HG03571 (cell line): ENCODE measurements around the gene MEI1.

ENCODE experiments used
- ATAC-seq: cut with Tn5 transposase; IDR thresholded peaks from one replicate; pipeline ENCODE4 v1.9.1; 2021; ENCODE audit not compliant: unreplicated experiment

The MEI1 gene

GRCh38 chr22:41838842-41839618 lies 139.7 kb downstream of the MEI1 start:
- ATAC-seq = no peak

GRCh38 chr22:41840216-41840615 lies 140.9 kb downstream of the MEI1 start:
- no peak for ATAC-seq

- no peak for ATAC-seq
Measured at GRCh38 chr22:41841085-41841712, 141.9 kb downstream of the MEI1 start.

- no peak for ATAC-seq
Measured at GRCh38 chr22:41842996-41843970, 144.0 kb downstream of the MEI1 start.

- ATAC-seq = no peak
Measured at GRCh38 chr22:41844036-41844435, 144.7 kb downstream of the MEI1 start.

GRCh38 chr22:41844513-41844912 lies 145.2 kb downstream of the MEI1 start:
- ATAC-seq = no peak

- ATAC-seq = no peak
Measured at GRCh38 chr22:41845380-41846267, 146.3 kb downstream of the MEI1 start.

- no peak for ATAC-seq
Measured at GRCh38 chr22:41846268-41846987, 147.1 kb downstream of the MEI1 start.

GRCh38 chr22:41847300-41847699 lies 148.0 kb downstream of the MEI1 start:
- ATAC-seq = no peak

- no peak for ATAC-seq
Measured at GRCh38 chr22:41848468-41848867, 149.2 kb downstream of the MEI1 start.
